ENCODE measurements around the gene ATP2B1.

DNA sequence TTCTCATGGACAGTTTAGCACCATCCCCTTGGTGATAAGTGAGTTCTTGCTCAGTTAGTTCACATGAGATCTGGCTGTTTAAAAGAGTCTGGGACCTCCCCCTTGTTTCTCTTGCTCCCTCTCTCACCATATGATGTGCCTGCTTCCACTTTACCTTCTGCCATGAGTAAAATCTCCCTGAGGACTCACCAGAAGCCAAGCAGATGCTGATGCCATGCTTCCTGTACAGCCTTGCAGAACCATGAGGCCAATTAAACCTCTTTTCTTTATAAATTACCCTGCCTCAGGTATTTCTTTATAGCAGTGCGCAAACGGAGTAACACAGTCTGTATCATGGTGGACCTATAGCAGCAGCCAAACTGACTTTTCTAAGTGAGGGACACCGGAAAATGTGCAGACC, 58.8 kb downstream of the ATP2B1 start:
- no peak for TF ChIP-seq POLR2A (IDR thresholded peaks at IDR 0.05; ENCODE audit: low read depth, low read length)
- no peak for TF ChIP-seq TAF1 (IDR thresholded peaks at IDR 0.05; ENCODE audit: low read depth, low read length)
- no peak for TF ChIP-seq POLR2AphosphoS5 (IDR thresholded peaks at IDR 0.05; ENCODE audit: low read depth, low read length)
- TF ChIP-seq PAX5 (IDR thresholded peaks at IDR 0.05; ENCODE audit: insufficient read depth, low read length, severe bottlenecking) = no peak
- TF ChIP-seq SPI1 (IDR thresholded peaks at IDR 0.05; ENCODE audit: low read depth, low read length) = no peak
- TF ChIP-seq POU2F2 (IDR thresholded peaks at IDR 0.05; ENCODE audit: low read depth, low read length) = no peak

Measured in GM12891 (cell line).